IMR-90 (cell line): ENCODE data around the gene ADAMTS16. TPM values are rescaled to one million over a fixed set of nuclear protein-coding genes. Genes with fewer than 3 reads are reported as not detected.

Source experiments
- ATAC-seq: fragments of 200-7000 bp; cut with Tn5 transposase; 2 replicates; pipeline ENCODE4 v1.9.1; 2020; ENCODE audit warnings: low read depth, mild to moderate bottlenecking, moderate library complexity
- BruUV-seq: library from RNA; stranded (reverse); fragments of 400-500 nt; replicated peaks from 2 replicates; lab custom pipeline; 2021; lab: Mats Ljungman, UMichigan
- CTCF ChIA-PET: fragments of 300-600 bp; formaldehyde crosslinking; extraction: SDS; loops from one replicate; lab custom pipeline; 2021; ENCODE audit warnings: antibody characterized with exemption; lab: Yijun Ruan, JAX
- POLR2A ChIA-PET: fragments of 300-600 bp; sonication (Branson Sonifier 250); formaldehyde crosslinking; loops from one replicate; lab custom pipeline; 2022; ENCODE audit warnings: antibody characterized with exemption; ENCODE audit not compliant: unreplicated experiment; lab: Charles Lee
- DNase-seq: peaks from one replicate; pipeline ENCODE4 v3.0.0; 2013
- H2AFZ ChIP-seq: replicated peaks from 2 replicates; pipeline ENCODE3; 2013; ENCODE audit warnings: low read length, mild to moderate bottlenecking; ENCODE audit not compliant: poor library complexity
- H2AK5ac ChIP-seq: 2 replicates; pipeline ENCODE4 v1.6.1; 2013; ENCODE audit warnings: low read depth, low read length, inconsistent platforms
- H2AK9ac ChIP-seq: replicated peaks from 2 replicates; pipeline ENCODE3; 2013; ENCODE audit warnings: mild to moderate bottlenecking, low read depth, low read length, moderate library complexity; ENCODE audit not compliant: poor library complexity
- H2BK120ac ChIP-seq: 2 replicates; pipeline ENCODE4 v1.6.1; 2013; ENCODE audit warnings: low read depth, low read length, inconsistent platforms
- H2BK15ac ChIP-seq: 3 replicates; pipeline ENCODE4 v1.6.1; 2013; ENCODE audit warnings: low read depth, low read length, inconsistent platforms
- H2BK20ac ChIP-seq: 2 replicates; pipeline ENCODE4 v1.6.1; 2013; ENCODE audit warnings: low read depth, mild to moderate bottlenecking, inconsistent platforms, low read length, moderate library complexity
- H2BK5ac ChIP-seq: 2 replicates; pipeline ENCODE4 v1.6.1; 2013; ENCODE audit warnings: mild to moderate bottlenecking, low read depth, low read length, inconsistent platforms; ENCODE audit not compliant: poor library complexity, severe bottlenecking
- H3K14ac ChIP-seq: replicated peaks from 2 replicates; pipeline ENCODE4 v1.6.1; 2013; ENCODE audit warnings: low read depth, low read length, inconsistent platforms
- H3K18ac ChIP-seq: 2 replicates; pipeline ENCODE4 v1.6.1; 2013; ENCODE audit warnings: low read depth, low read length, control low read depth
- H3K23ac ChIP-seq: 2 replicates; pipeline ENCODE4 v1.6.1; 2013; ENCODE audit warnings: low read depth, low read length, inconsistent platforms
- H3K27ac ChIP-seq: 2 replicates; pipeline ENCODE4 v1.5.1; 2013; ENCODE audit warnings: mild to moderate bottlenecking, control low read depth, low read length; ENCODE audit not compliant: insufficient read depth
- H3K27me3 ChIP-seq: 2 replicates; pipeline ENCODE4 v1.6.1; 2013; ENCODE audit warnings: low read length; ENCODE audit not compliant: control insufficient read depth, insufficient read depth
- H3K36me3 ChIP-seq: 2 replicates; pipeline ENCODE4 v1.6.1; 2013; ENCODE audit warnings: low read length, mixed read lengths; ENCODE audit not compliant: control insufficient read depth, insufficient read depth
- H3K4ac ChIP-seq: 2 replicates; pipeline ENCODE4 v1.6.1; 2013; ENCODE audit warnings: low read depth, low read length, inconsistent platforms
- H3K4me1 ChIP-seq: 2 replicates; pipeline ENCODE4 v1.6.1; 2013; ENCODE audit warnings: low read length, mixed read lengths; ENCODE audit not compliant: control insufficient read depth, insufficient read depth
- H3K4me2 ChIP-seq: 2 replicates; pipeline ENCODE4 v1.6.1; 2013; ENCODE audit warnings: low read depth, mild to moderate bottlenecking, control low read depth, low read length, moderate library complexity
- H3K4me3 ChIP-seq: 2 replicates; pipeline ENCODE4 v1.5.1; 2013; ENCODE audit warnings: low read depth, mild to moderate bottlenecking, control low read depth, low read length, moderate library complexity; ENCODE audit not compliant: insufficient read depth
- H3K56ac ChIP-seq: 2 replicates; pipeline ENCODE4 v1.6.1; 2013; ENCODE audit warnings: low read length, inconsistent platforms; ENCODE audit not compliant: insufficient read depth; ENCODE audit errors: extremely low read depth
- H3K79me1 ChIP-seq, 2 experiments: 2 replicates each; pipeline ENCODE4 v1.6.1; 2013; ENCODE audit warnings: low read length in 2 of 2, inconsistent platforms in 1 of 2, low read depth in 1 of 2
- H3K9ac ChIP-seq: 2 replicates; pipeline ENCODE4 v1.6.1; 2013; ENCODE audit warnings: low read depth, low read length, control low read depth
- H3K9me1 ChIP-seq: 2 replicates; pipeline ENCODE4 v1.6.1; 2013; ENCODE audit warnings: low read length, inconsistent platforms; ENCODE audit not compliant: insufficient read depth
- H3K9me3 ChIP-seq: 2 replicates; pipeline ENCODE4 v1.6.1; 2013; ENCODE audit warnings: low read length; ENCODE audit not compliant: control insufficient read depth, insufficient read depth
- H4K20me1 ChIP-seq: 2 replicates; pipeline ENCODE4 v1.6.1; 2013; ENCODE audit warnings: low read length, inconsistent platforms; ENCODE audit not compliant: insufficient read depth
- H4K5ac ChIP-seq: 2 replicates; pipeline ENCODE4 v1.6.1; 2013; ENCODE audit warnings: mild to moderate bottlenecking, low read depth, low read length, control low read depth
- H4K8ac ChIP-seq, 2 experiments: 2 replicates each; pipeline ENCODE4 v1.6.1; 2013; ENCODE audit warnings: low read depth in 2 of 2, low read length in 2 of 2, control low read depth in 1 of 2, inconsistent platforms in 1 of 2
- H4K91ac ChIP-seq: 2 replicates; pipeline ENCODE4 v1.6.1; 2013; ENCODE audit warnings: low read depth, low read length, inconsistent platforms; ENCODE audit not compliant: insufficient read depth
- CHD1 ChIP-seq: IDR thresholded peaks from 2 replicates; pipeline ENCODE4 v1.6.1; 2012; ENCODE audit warnings: low read depth, low read length, improper control_type of control experiment
- ELK1 ChIP-seq: fragments of 150-350 bp; IDR thresholded peaks from 2 replicates; pipeline ENCODE4 v1.6.1; 2016; ENCODE audit warnings: low read depth, mild to moderate bottlenecking, low read length, moderate library complexity, borderline replicate concordance
- MAZ ChIP-seq: IDR thresholded peaks from 2 replicates; pipeline ENCODE4 v1.6.1; 2012; ENCODE audit warnings: low read depth, mild to moderate bottlenecking, low read length, improper control_type of control experiment, moderate library complexity, borderline replicate concordance
- MXI1 ChIP-seq: IDR thresholded peaks from 2 replicates; pipeline ENCODE4 v1.6.1; 2012; ENCODE audit warnings: low read depth, mild to moderate bottlenecking, low read length, moderate library complexity, borderline replicate concordance
- WGBS, 2 experiments: methylation state at CpG; one replicate each; pipeline versions ENCODE4 v1.1.5 to v1.1.7; 2013; ENCODE audit warnings: missing lambda C conversion rate in 2 of 2; ENCODE audit not compliant: insufficient read length in 1 of 2; ENCODE audit errors: extremely low coverage in 2 of 2; 5-methylcytosine and 5-hydroxymethylcytosine counted together
- dilution Hi-C: fragments of 300-500 bp; cut with HindIII; formaldehyde crosslinking; loops from one replicate; pipeline ENCODE4 v1.14.3; 2018; ENCODE audit warnings: low sequenced_read_pairs; ENCODE audit not compliant: unreplicated experiment
- in situ Hi-C: fragments of 300-500 bp; cut with MboI; formaldehyde crosslinking; loops from 3 replicates; pipeline ENCODE4 v1.14.3; 2019; ENCODE audit warnings: low sequenced_read_pairs, inconsistent platforms, mixed read lengths
- intact Hi-C: fragments of 100-400 bp; cut with micrococcal nuclease; formaldehyde crosslinking; loops from 2 replicates; pipeline ENCODE4 v1.10.0; 2022
- polyA plus RNA-seq, 3 experiments: library from polyadenylated mRNA; depleted of rRNA; stranded (reverse); fragments of >200 nt; gene quantifications; 2 replicates each; pipeline ENCODE4 v1.2.3, GENCODE V29; 2012; ENCODE audit warnings: low replicate concordance in 1 of 3
- total RNA-seq: library from RNA; depleted of rRNA; stranded (reverse); fragments of >200 nt; gene quantifications from 2 replicates; pipeline ENCODE4 v1.2.3, GENCODE V29; 2012

ADAMTS16 gene
- total and polyA plus RNA-seq, 2 of the 4 experiments (the other 2 are of a cell fraction), result 0.09 to 0.18 TPM

GRCh38 chr5:5192681-5193080 lies 52.6 kb downstream of the ADAMTS16 start:
- Histone ChIP-seq H3K27me3 (no peaks in the 10 kb centered on the region), H2BK120ac (no peak overlapping the region), H2BK20ac (no peak overlapping the region), H2AK5ac (no peak overlapping the region), H4K5ac (no peak overlapping the region), H2AFZ (no peak overlapping the region), H2BK15ac (no peak overlapping the region), H3K18ac (no peak overlapping the region), H3K79me1 (no peaks in the 10 kb centered on the region), H3K4me3 (no peak overlapping the region), H3K9me3 (peaks cover 5% of the 10 kb centered on the region), H3K4me2 (no peak overlapping the region), H3K56ac (no peak overlapping the region), H3K14ac (no peak overlapping the region), H4K20me1 (no peaks in the 10 kb centered on the region), H4K91ac (no peak overlapping the region), H3K36me3 (no peaks in the 10 kb centered on the region), H4K8ac (no peak overlapping the region), H2BK5ac (no peak overlapping the region), H3K9ac (no peak overlapping the region), H3K27ac (no peak overlapping the region), H3K9me1 (no peaks in the 10 kb centered on the region), H3K4me1 (no peaks in the 10 kb centered on the region), H3K4ac (no peak overlapping the region), H2AK9ac (no peak overlapping the region), H3K23ac (no peak overlapping the region)
- CTCF ChIA-PET, result no interaction called here
- intact Hi-C loops (no loop called here), in situ Hi-C loops (no loop called here), dilution Hi-C loops (no loop called here)
- TF ChIP-seq MXI1, result no peak
- no peak for TF ChIP-seq ELK1
- TF ChIP-seq MAZ, result no peak
- TF ChIP-seq CHD1, result no peak
- POLR2A ChIA-PET, result no interaction called here
- ATAC-seq, result no peak
- no peak for DNase-seq
- no TSS peak for BruUV-seq
- no CpG with 5 or more reads among the region's 2 CpGs for WGBS, 2 experiments
